ENCODE measurements around the gene MAP3K20. TPM values are rescaled to one million over a fixed set of nuclear protein-coding genes. Genes with fewer than 3 reads are reported as not detected.
A peak's percentile ranks its signal among the peaks of the same experiment; 100 is the strongest.

The MAP3K20 gene
- total and polyA plus RNA-seq, 2 of the 4 experiments (the other 2 are of a cell fraction), result 27.5 to 84.4 TPM

GRCh38 chr2:173118395-173118794, 42.7 kb downstream of the MAP3K20 start:
- WGBS, 2 experiments (ENCODE audit: extremely low coverage in 2 of 2, insufficient read length in 1 of 2), result no CpG with 5 or more reads among the region's 1 CpG
- Histone ChIP-seq H3K9me3 (ENCODE audit: control insufficient read depth, insufficient read depth, low read length) (no peaks in the 10 kb centered on the region), H3K4ac (ENCODE audit: low read depth, low read length) (peak overlapping the region; percentile 67; the same call in 1 of the 2 replicates), H3K36me3 (ENCODE audit: control insufficient read depth, insufficient read depth, low read length) (no peaks in the 10 kb centered on the region; the same call in 1 of the 2 replicates), H4K8ac (ENCODE audit: low read depth in 2 of 2, low read length in 2 of 2) (0 out of 4 replicates have a peak overlapping the region, but pooled peaks of 1 of the 2 experiments have one; percentile 12), H2BK120ac (ENCODE audit: low read depth, low read length) (no peak overlapping the region), H3K18ac (ENCODE audit: low read depth, low read length) (peak overlapping the region; percentile 83; the same call in 1 of the 2 replicates), H4K20me1 (ENCODE audit: insufficient read depth, low read length) (0 out of 2 replicates have a peak, but pooled peaks cover 4% of the 10 kb centered on the region), H2AK9ac (replicated peaks; ENCODE audit: low read depth, low read length, poor library complexity) (no peak overlapping the region), H3K79me1 (ENCODE audit: low read depth in 1 of 2, low read length in 2 of 2) (peaks cover 46 to 75% of the 10 kb centered on the region in 2 experiments), H4K5ac (ENCODE audit: low read depth, low read length) (peak overlapping the region; percentile 76; the same call in 1 of the 2 replicates), H3K56ac (ENCODE audit: extremely low read depth, insufficient read depth, low read length) (no peak overlapping the region), H4K91ac (ENCODE audit: insufficient read depth, low read depth, low read length) (no peak overlapping the region; the same call in 1 of the 2 replicates), H3K4me2 (ENCODE audit: low read depth, low read length) (no peak overlapping the region), H3K9ac (ENCODE audit: low read depth, low read length) (no peak overlapping the region), H3K23ac (ENCODE audit: low read depth, low read length) (peak overlapping the region; percentile 86; the same call in 1 of the 2 replicates), H3K27me3 (ENCODE audit: control insufficient read depth, insufficient read depth, low read length) (no peaks in the 10 kb centered on the region), H2AK5ac (ENCODE audit: low read depth, low read length) (0 out of 2 replicates have a peak overlapping the region, but pooled peaks have one; percentile 4), H2AFZ (replicated peaks; ENCODE audit: low read length, poor library complexity) (no peak overlapping the region), H2BK5ac (ENCODE audit: low read depth, low read length, poor library complexity, severe bottlenecking) (peak overlapping the region; percentile 67), H3K4me3 (ENCODE audit: insufficient read depth, low read depth, low read length) (no peak overlapping the region), H3K4me1 (ENCODE audit: control insufficient read depth, insufficient read depth, low read length) (peaks cover 15% of the 10 kb centered on the region), H3K14ac (replicated peaks; ENCODE audit: low read depth, low read length) (peak overlapping the region; percentile 83), H2BK15ac (ENCODE audit: low read depth, low read length) (no peak overlapping the region), H2BK20ac (ENCODE audit: low read depth, low read length) (no peak overlapping the region), H3K9me1 (ENCODE audit: insufficient read depth, low read length) (peaks cover 11% of the 10 kb centered on the region), H3K27ac (ENCODE audit: insufficient read depth, low read length) (no peak overlapping the region)
- intact Hi-C loops (cut with micrococcal nuclease) (no loop called here), in situ Hi-C loops (cut with MboI; ENCODE audit: low sequenced_read_pairs) (no loop called here), dilution Hi-C loops (cut with HindIII; ENCODE audit: low sequenced_read_pairs, unreplicated experiment) (no loop called here)
- BruUV-seq (replicated peaks), result no TSS peak
- TF ChIP-seq NFE2L2 (IDR thresholded peaks at IDR 0.05; ENCODE audit: low read depth, low read length) (no peak), RAD21 (IDR thresholded peaks at IDR 0.05; ENCODE audit: low read length) (no peak), RFX5 (IDR thresholded peaks at IDR 0.05; ENCODE audit: low read depth, low read length) (no peak), FOS (IDR thresholded peaks at IDR 0.05; ENCODE audit: low read depth, low read length) (no peak), RCOR1 (IDR thresholded peaks at IDR 0.05; ENCODE audit: insufficient replicate concordance, low read length) (no peak), ELK1 (IDR thresholded peaks at IDR 0.05; ENCODE audit: borderline replicate concordance, low read depth, low read length) (no peak), MAZ (IDR thresholded peaks at IDR 0.05; ENCODE audit: borderline replicate concordance, low read depth, low read length) (no peak), POLR2A (IDR thresholded peaks at IDR 0.05; ENCODE audit: low read depth, low read length) (no peak), BHLHE40 (IDR thresholded peaks at IDR 0.05; ENCODE audit: low read depth, low read length) (no peak), MAFK (IDR thresholded peaks at IDR 0.05; ENCODE audit: low read depth, low read length) (no peak), CEBPB (IDR thresholded peaks at IDR 0.05; ENCODE audit: low read depth, low read length) (no peak), MXI1 (IDR thresholded peaks at IDR 0.05; ENCODE audit: borderline replicate concordance, low read depth, low read length) (no peak), CTCF (conservative IDR thresholded peaks at IDR 0.05; ENCODE audit: low read depth, low read length) (no peak), SMC3 (IDR thresholded peaks at IDR 0.05; ENCODE audit: low read depth, low read length) (no peak)
- TF ChIP-seq, protein P1, sequence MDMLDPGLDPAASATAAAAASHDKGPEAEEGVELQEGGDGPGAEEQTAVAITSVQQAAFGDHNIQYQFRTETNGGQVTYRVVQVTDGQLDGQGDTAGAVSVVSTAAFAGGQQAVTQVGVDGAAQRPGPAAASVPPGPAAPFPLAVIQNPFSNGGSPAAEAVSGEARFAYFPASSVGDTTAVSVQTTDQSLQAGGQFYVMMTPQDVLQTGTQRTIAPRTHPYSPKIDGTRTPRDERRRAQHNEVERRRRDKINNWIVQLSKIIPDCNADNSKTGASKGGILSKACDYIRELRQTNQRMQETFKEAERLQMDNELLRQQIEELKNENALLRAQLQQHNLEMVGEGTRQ (IDR thresholded peaks at IDR 0.05; ENCODE audit: low read depth, low read length), result no peak
- CTCF ChIA-PET, result no interaction called here
- DNase-seq (peak; percentile 47), ATAC-seq (ENCODE audit: low read depth) (no peak)
- POLR2A ChIA-PET (ENCODE audit: unreplicated experiment), result no interaction called here
